ENCODE results near the gene TAF1C. TPM values are rescaled to one million over a fixed set of nuclear protein-coding genes. Genes with fewer than 3 reads are reported as not detected.

TAF1C gene
- total and polyA plus RNA-seq, 9 donors: 14.1 to 89.0 (median 58.4) TPM

DNA sequence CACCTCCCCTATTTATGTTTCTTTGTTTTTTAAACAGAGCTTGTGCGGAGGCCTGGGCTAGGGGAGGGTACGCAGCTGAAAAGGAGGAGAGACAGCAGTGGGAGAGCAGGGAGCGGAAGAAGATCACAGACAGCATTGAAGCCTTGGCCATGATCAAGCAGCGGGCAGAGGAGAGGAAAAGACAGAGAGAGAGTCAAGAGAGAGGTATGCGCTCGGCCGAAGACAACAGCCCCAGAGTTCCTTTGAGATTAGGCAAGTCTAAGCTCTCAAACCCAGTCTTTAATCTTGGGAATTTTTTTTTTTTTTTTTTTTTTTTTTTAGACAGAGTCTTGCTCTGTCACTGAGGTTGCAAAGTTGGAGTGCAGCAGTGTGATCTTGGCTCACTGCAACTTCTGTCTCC, 21.1 kb downstream of the TAF1C start:
- intact Hi-C loops (cut with DNase I): no loop called here

DNA sequence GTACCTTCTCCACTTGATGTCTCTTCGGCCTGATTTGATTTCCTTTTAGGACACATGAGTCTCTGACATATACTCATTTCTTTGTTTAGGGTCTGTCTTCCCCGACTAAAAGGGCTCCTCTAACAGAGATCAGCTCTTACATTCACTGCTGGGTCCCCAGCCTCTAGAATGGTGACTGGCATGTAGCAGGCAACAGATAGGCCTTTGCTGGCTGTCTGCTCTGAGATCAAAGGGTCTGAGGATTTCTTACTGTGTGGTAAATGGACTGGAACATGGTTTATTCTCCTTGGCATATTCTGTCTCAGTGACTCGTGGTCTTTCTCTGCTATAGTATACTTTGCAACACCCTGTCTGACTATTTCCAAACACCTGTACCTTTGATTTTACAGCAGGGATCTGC, 25.1 kb downstream of the TAF1C start:
- intact Hi-C loops (cut with DNase I): no loop called here
- no peaks in the 10 kb centered on the region for H3K27me3 ChIP-seq
- H3K4me3 ChIP-seq: no peak overlapping the region
- no peaks in the 10 kb centered on the region for H3K9me3 ChIP-seq
- WGBS, 3 donors: 57 to 62% (median 59%) methylated on average over 3 of the region's 3 CpGs
- DNase-seq: no peak
- H3K36me3 ChIP-seq: no peaks in the 10 kb centered on the region
- H3K27ac ChIP-seq: no peak overlapping the region
- TF ChIP-seq POLR2A (IDR thresholded peaks at IDR 0.05) (no peak), EP300 (IDR thresholded peaks at IDR 0.05) (no peak)
- TF ChIP-seq, protein P1, sequence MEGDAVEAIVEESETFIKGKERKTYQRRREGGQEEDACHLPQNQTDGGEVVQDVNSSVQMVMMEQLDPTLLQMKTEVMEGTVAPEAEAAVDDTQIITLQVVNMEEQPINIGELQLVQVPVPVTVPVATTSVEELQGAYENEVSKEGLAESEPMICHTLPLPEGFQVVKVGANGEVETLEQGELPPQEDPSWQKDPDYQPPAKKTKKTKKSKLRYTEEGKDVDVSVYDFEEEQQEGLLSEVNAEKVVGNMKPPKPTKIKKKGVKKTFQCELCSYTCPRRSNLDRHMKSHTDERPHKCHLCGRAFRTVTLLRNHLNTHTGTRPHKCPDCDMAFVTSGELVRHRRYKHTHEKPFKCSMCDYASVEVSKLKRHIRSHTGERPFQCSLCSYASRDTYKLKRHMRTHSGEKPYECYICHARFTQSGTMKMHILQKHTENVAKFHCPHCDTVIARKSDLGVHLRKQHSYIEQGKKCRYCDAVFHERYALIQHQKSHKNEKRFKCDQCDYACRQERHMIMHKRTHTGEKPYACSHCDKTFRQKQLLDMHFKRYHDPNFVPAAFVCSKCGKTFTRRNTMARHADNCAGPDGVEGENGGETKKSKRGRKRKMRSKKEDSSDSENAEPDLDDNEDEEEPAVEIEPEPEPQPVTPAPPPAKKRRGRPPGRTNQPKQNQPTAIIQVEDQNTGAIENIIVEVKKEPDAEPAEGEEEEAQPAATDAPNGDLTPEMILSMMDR (IDR thresholded peaks at IDR 0.05): no peak
- no peaks in the 10 kb centered on the region for H3K4me1 ChIP-seq (ENCODE audit: insufficient read depth)

More for the DNA sequence above, 21.1 kb downstream of the TAF1C start:
- no peaks in the 10 kb centered on the region for H3K36me3 ChIP-seq
- H3K4me1 ChIP-seq (ENCODE audit: insufficient read depth): no peaks in the 10 kb centered on the region
- no peaks in the 10 kb centered on the region for H3K27me3 ChIP-seq
- H3K4me3 ChIP-seq: no peak overlapping the region
- H3K27ac ChIP-seq: no peak overlapping the region
- no peaks in the 10 kb centered on the region for H3K9me3 ChIP-seq
- DNase-seq: no peak
- TF ChIP-seq EP300 (IDR thresholded peaks at IDR 0.05) (no peak), POLR2A (IDR thresholded peaks at IDR 0.05) (no peak)
- TF ChIP-seq, protein P1 (IDR thresholded peaks at IDR 0.05): no peak
- 55 to 57% (median 56%) methylated on average over 7 of the region's 7 CpGs for WGBS, 3 donors

DNA sequence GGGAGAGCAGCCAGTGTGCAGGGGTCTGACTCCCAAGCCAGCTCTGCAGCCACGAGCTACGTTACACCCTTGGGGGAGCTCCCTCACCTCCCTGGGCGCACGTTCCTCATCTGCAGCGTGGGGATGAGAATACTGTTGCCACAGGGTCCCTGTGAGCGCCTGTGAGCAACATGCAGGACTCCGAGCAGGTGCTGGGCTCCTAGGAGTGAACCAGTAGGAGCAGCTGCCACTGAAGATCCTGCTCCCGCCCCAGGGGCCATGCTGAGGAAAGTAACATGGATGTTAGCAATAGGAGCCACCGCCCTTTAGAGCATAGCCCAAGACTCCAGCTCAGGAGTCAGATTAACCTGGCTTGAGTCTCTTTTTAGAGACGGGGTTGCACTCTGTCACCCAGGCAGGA, 25.8 kb downstream of the TAF1C start:
- no peak for DNase-seq
- intact Hi-C loops (cut with DNase I): no loop called here
- TF ChIP-seq, protein P1 (IDR thresholded peaks at IDR 0.05): no peak
- TF ChIP-seq EP300 (IDR thresholded peaks at IDR 0.05): no peak
- TF ChIP-seq POLR2A (IDR thresholded peaks at IDR 0.05): no peak
- no peaks in the 10 kb centered on the region for H3K9me3 ChIP-seq
- H3K4me3 ChIP-seq: no peak overlapping the region
- H3K36me3 ChIP-seq: no peaks in the 10 kb centered on the region
- no peak overlapping the region for H3K27ac ChIP-seq
- 85 to 88% (median 87%) methylated on average over 9 to 10 of the region's 10 CpGs for WGBS, 3 donors
- no peaks in the 10 kb centered on the region for H3K27me3 ChIP-seq
- H3K4me1 ChIP-seq (ENCODE audit: insufficient read depth): no peaks in the 10 kb centered on the region

DNA sequence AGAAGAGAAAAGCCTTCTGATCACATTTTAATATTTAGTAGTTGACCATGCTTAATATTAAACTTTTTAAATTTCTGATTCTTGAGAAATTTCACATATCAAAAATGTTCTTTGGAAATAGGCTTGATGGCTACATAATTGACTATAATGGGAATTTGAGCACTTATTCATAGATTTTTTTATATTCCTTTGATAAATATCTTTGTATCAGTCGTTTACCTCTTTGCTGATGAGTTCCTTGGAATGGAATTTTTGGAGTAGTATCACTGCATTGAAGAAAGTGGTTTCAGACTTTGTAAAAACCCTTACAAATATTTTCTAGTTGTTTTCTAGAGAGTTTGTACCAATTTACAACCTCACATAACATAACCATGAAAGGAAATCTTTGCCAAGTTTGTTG, 27.1 kb downstream of the TAF1C start:
- DNase-seq: no peak
- Histone ChIP-seq H3K4me3 (no peak overlapping the region), H3K27ac (no peak overlapping the region), H3K4me1 (ENCODE audit: insufficient read depth) (no peaks in the 10 kb centered on the region), H3K36me3 (no peaks in the 10 kb centered on the region), H3K27me3 (no peaks in the 10 kb centered on the region), H3K9me3 (no peaks in the 10 kb centered on the region)
- TF ChIP-seq POLR2A (IDR thresholded peaks at IDR 0.05): no peak
- TF ChIP-seq, protein P1 (IDR thresholded peaks at IDR 0.05): no peak
- TF ChIP-seq EP300 (IDR thresholded peaks at IDR 0.05): no peak
- intact Hi-C loops (cut with DNase I): no loop called here
- WGBS, 3 donors: 36 to 57% (median 46%) methylated on average over 1 of the region's 1 CpG
